Karpas-422 (cell line): Measurements from ENCODE around the gene OR8H1. TPM values are rescaled to one million over a fixed set of nuclear protein-coding genes. Genes with fewer than 3 reads are reported as not detected.

ENCODE experiments used
- DNase-seq: peaks from one replicate; pipeline ENCODE4 v3.0.0-alpha.2; 2015
- H2AFZ ChIP-seq: fragments of 200-600 bp; sonication (generic); 2 replicates; pipeline ENCODE4 v1.6.1; 2014; ENCODE audit warnings: antibody characterized with exemption, low read length, mixed read lengths
- H3K27ac ChIP-seq: fragments of 200-600 bp; sonication (generic); 2 replicates; pipeline ENCODE4 v1.5.1; 2014; ENCODE audit warnings: mild to moderate bottlenecking, low read length, moderate library complexity
- H3K27me3 ChIP-seq: fragments of 200-600 bp; sonication (generic); 2 replicates; pipeline ENCODE4 v1.6.1; 2014; ENCODE audit warnings: low read length, mixed read lengths
- H3K36me3 ChIP-seq: fragments of 200-600 bp; sonication (generic); 2 replicates; pipeline ENCODE4 v1.6.1; 2014; ENCODE audit warnings: low read length, mixed read lengths; ENCODE audit not compliant: insufficient read depth
- H3K4me1 ChIP-seq: fragments of 200-600 bp; sonication (generic); 2 replicates; pipeline ENCODE4 v1.6.1; 2014; ENCODE audit warnings: mild to moderate bottlenecking, low read length, mixed read lengths
- H3K4me2 ChIP-seq: fragments of 200-600 bp; sonication (generic); 2 replicates; pipeline ENCODE4 v1.6.1; 2014; ENCODE audit warnings: low read length, low read depth, mild to moderate bottlenecking; ENCODE audit not compliant: poor library complexity, severe bottlenecking
- H3K4me3 ChIP-seq: fragments of 200-600 bp; sonication (generic); 2 replicates; pipeline ENCODE4 v1.5.1; 2014; ENCODE audit warnings: mild to moderate bottlenecking, antibody characterized with exemption, low read length, mixed read lengths
- H3K79me2 ChIP-seq: fragments of 200-600 bp; sonication (generic); 2 replicates; pipeline ENCODE4 v1.6.1; 2014; ENCODE audit warnings: mild to moderate bottlenecking, low read length, mixed read lengths
- H3K9ac ChIP-seq: fragments of 200-600 bp; sonication (generic); 2 replicates; pipeline ENCODE4 v1.6.0; 2014; ENCODE audit warnings: low read length
- H3K9me2 ChIP-seq: fragments of 200-600 bp; sonication (generic), shearing (Covaris generic); replicated peaks from 2 replicates; pipeline ENCODE4 v1.6.0; 2014; ENCODE audit warnings: mild to moderate bottlenecking, low read length, moderate library complexity; ENCODE audit not compliant: insufficient read depth
- H3K9me3 ChIP-seq: fragments of 300-700, 200-600 bp; sonication (generic); 2 replicates; pipeline ENCODE4 v1.6.1; 2014; ENCODE audit warnings: low read length, mixed read lengths
- H4K20me1 ChIP-seq: fragments of 200-600 bp; sonication (generic); 2 replicates; pipeline ENCODE4 v1.6.1; 2014; ENCODE audit warnings: mild to moderate bottlenecking, antibody characterized with exemption, low read length, low read depth; ENCODE audit not compliant: insufficient read depth
- total RNA-seq: library from RNA; depleted of rRNA; stranded (reverse); fragments of >200 nt; shearing (Covaris generic); gene quantifications from 2 replicates; pipeline ENCODE4 v1.2.3, GENCODE V29; 2014; ENCODE audit warnings: low replicate concordance; rRNA removed

OR8H1 gene
- total RNA-seq = not detected in 2 replicates

DNA sequence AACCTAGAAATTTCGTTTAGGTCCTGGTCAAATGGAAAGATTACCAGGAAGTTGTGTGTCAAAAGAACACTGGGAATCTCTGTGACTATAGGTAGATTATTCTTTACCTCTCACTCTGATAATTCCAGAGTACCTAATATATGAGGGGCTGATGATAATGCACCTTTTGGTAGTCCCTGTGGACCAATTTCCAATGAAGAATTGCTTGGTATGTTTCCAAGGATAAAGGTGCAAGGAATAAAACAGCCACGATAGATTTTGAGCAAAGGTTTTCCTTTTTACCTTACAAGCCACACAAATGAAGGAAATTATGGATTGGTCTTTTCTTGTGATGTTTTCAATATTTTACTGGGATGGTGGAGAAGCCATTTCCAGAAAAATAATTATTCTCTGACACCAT is at the start of gene OR8H1:
OR8H1 (minus strand) TSS at position 101 of the 400 bp plus-strand sequence. CDS start 1,192 bp downstream, outside the sequence.
- Histone ChIP-seq H3K79me2 (no peaks in the 10 kb centered on the region), H3K27me3 (no peaks in the 10 kb centered on the region), H3K9me3 (peaks cover 3% of the 10 kb centered on the region; the same call in 1 of the 2 replicates), H3K9ac (no peak within 1 kb of the TSS), H3K4me2 (no peak within 1 kb of the TSS), H3K9me2 (0 out of 2 replicates have a peak, but pooled peaks cover 2% of the 10 kb centered on the region), H3K4me3 (no peak within 1 kb of the TSS), H4K20me1 (no peaks in the 10 kb centered on the region), H2AFZ (no peak within 1 kb of the TSS), H3K36me3 (no peaks in the 10 kb centered on the region), H3K27ac (no peak within 1 kb of the TSS), H3K4me1 (no peaks in the 10 kb centered on the region)
- DNase-seq = no peak

- Histone ChIP-seq H3K4me2 (no peak overlapping the region), H3K27ac (no peak overlapping the region), H3K79me2 (no peaks in the 10 kb centered on the region), H3K9me3 (peaks cover 43% of the 10 kb centered on the region), H4K20me1 (no peaks in the 10 kb centered on the region), H3K36me3 (no peaks in the 10 kb centered on the region), H3K9ac (no peak overlapping the region), H3K4me3 (no peak overlapping the region), H3K9me2 (no peaks in the 10 kb centered on the region), H2AFZ (no peak overlapping the region), H3K27me3 (no peaks in the 10 kb centered on the region), H3K4me1 (no peaks in the 10 kb centered on the region)
- no peak for DNase-seq
Observed at GRCh38 chr11:56340289-56340688, 48.2 kb upstream of the OR8H1 start.

GRCh38 chr11:56333156-56333555 is 41.1 kb upstream of the OR8H1 start:
- H4K20me1 ChIP-seq = no peaks in the 10 kb centered on the region
- H3K27me3 ChIP-seq = no peaks in the 10 kb centered on the region
- H3K9me2 ChIP-seq = no peaks in the 10 kb centered on the region
- H2AFZ ChIP-seq = no peak overlapping the region
- H3K4me1 ChIP-seq = no peaks in the 10 kb centered on the region
- no peak overlapping the region for H3K9ac ChIP-seq
- no peak overlapping the region for H3K4me2 ChIP-seq
- no peak for DNase-seq
- H3K79me2 ChIP-seq = no peaks in the 10 kb centered on the region
- no peak overlapping the region for H3K4me3 ChIP-seq
- no peaks in the 10 kb centered on the region for H3K36me3 ChIP-seq
- H3K27ac ChIP-seq = no peak overlapping the region
- H3K9me3 ChIP-seq = peaks cover 21% of the 10 kb centered on the region

- H3K4me1 ChIP-seq = no peaks in the 10 kb centered on the region
- no peaks in the 10 kb centered on the region for H3K9me2 ChIP-seq
- no peaks in the 10 kb centered on the region for H3K79me2 ChIP-seq
- peaks cover 15% of the 10 kb centered on the region for H3K9me3 ChIP-seq
- no peak overlapping the region for H3K9ac ChIP-seq
- H2AFZ ChIP-seq = no peak overlapping the region
- DNase-seq = no peak
- no peaks in the 10 kb centered on the region for H3K27me3 ChIP-seq
- H3K27ac ChIP-seq = no peak overlapping the region
- no peak overlapping the region for H3K4me3 ChIP-seq
- no peaks in the 10 kb centered on the region for H4K20me1 ChIP-seq
- no peak overlapping the region for H3K4me2 ChIP-seq
- H3K36me3 ChIP-seq = no peaks in the 10 kb centered on the region
Observed at GRCh38 chr11:56331861-56332491, 39.9 kb upstream of the OR8H1 start.

- H3K4me2 ChIP-seq = no peak within 1 kb of the TSS
- H3K4me1 ChIP-seq = no peaks in the 10 kb centered on the region
- H3K36me3 ChIP-seq = no peaks in the 10 kb centered on the region
- no peak within 1 kb of the TSS for H3K27ac ChIP-seq
- DNase-seq = no peak
- H3K27me3 ChIP-seq = no peaks in the 10 kb centered on the region
- H3K4me3 ChIP-seq = no peak within 1 kb of the TSS
- H3K79me2 ChIP-seq = no peaks in the 10 kb centered on the region
- no peaks in the 10 kb centered on the region for H4K20me1 ChIP-seq
- peaks cover 19% of the 10 kb centered on the region for H3K9me3 ChIP-seq
- H2AFZ ChIP-seq = no peak within 1 kb of the TSS
- no peak within 1 kb of the TSS for H3K9ac ChIP-seq
- no peaks in the 10 kb centered on the region for H3K9me2 ChIP-seq
Observed at GRCh38 chr11:56314844-56315243, 22.8 kb upstream of the OR8H1 start, which contains the start of gene OR8K3. TSS of gene OR8K3 (plus strand) at chr11:56315144. CDS start at chr11:56318307, 3,163 bp downstream.

- no peaks in the 10 kb centered on the region for H3K36me3 ChIP-seq
- no peak for DNase-seq
- H3K4me1 ChIP-seq = no peaks in the 10 kb centered on the region
- no peaks in the 10 kb centered on the region for H3K79me2 ChIP-seq
- H3K9ac ChIP-seq = no peak overlapping the region
- H3K27ac ChIP-seq = no peak overlapping the region
- H3K27me3 ChIP-seq = no peaks in the 10 kb centered on the region
- no peak overlapping the region for H3K4me2 ChIP-seq
- H3K9me2 ChIP-seq = no peaks in the 10 kb centered on the region
- no peaks in the 10 kb centered on the region for H4K20me1 ChIP-seq
- peaks cover 37% of the 10 kb centered on the region for H3K9me3 ChIP-seq
- H3K4me3 ChIP-seq = no peak overlapping the region
- no peak overlapping the region for H2AFZ ChIP-seq
Observed at GRCh38 chr11:56307836-56308235, 15.8 kb upstream of the OR8H1 start.

DNA sequence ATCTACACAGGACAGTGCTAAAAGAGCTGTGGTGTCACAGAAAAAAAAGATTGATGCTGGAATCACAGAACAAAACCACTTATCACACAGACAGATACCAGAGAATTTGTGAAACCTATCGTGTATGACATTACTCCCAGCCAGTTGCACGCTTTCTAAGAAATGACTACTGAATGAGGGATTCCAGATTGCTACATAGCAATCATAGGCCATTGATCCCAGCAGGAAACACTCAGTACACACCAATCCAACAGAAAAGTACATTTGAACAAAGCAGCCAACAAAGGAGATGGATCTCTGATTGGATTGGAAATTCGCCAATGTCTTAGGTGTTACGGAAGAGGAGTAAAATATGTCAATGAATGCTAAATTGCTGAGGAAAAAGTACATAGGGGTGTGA is 4.8 kb upstream of the OR8H1 start:
- Histone ChIP-seq H3K27me3 (no peaks in the 10 kb centered on the region), H3K9ac (no peak overlapping the region), H3K4me2 (no peak overlapping the region), H3K9me2 (no peaks in the 10 kb centered on the region), H2AFZ (0 out of 2 replicates have a peak overlapping the region, but pooled peaks have one; percentile 28), H3K36me3 (no peaks in the 10 kb centered on the region), H3K4me3 (no peak overlapping the region), H3K9me3 (peaks cover 13% of the 10 kb centered on the region; the same call in 1 of the 2 replicates), H4K20me1 (no peaks in the 10 kb centered on the region), H3K79me2 (no peaks in the 10 kb centered on the region), H3K4me1 (no peaks in the 10 kb centered on the region), H3K27ac (no peak overlapping the region)
- no peak for DNase-seq

- Histone ChIP-seq H3K4me3 (no peak within 1 kb of the TSS), H3K9me2 (no peaks in the 10 kb centered on the region), H2AFZ (no peak within 1 kb of the TSS), H3K79me2 (no peaks in the 10 kb centered on the region), H3K27me3 (no peaks in the 10 kb centered on the region), H3K4me2 (no peak within 1 kb of the TSS), H4K20me1 (no peaks in the 10 kb centered on the region), H3K27ac (no peak within 1 kb of the TSS), H3K9me3 (peaks cover 13% of the 10 kb centered on the region), H3K9ac (no peak within 1 kb of the TSS), H3K36me3 (no peaks in the 10 kb centered on the region), H3K4me1 (no peaks in the 10 kb centered on the region)
- DNase-seq = no peak
Observed at GRCh38 chr11:56273854-56274253, 18.2 kb downstream of the OR8H1 start, which contains the start of gene OR5T1. TSS of gene OR5T1 (plus strand) at chr11:56274154. CDS start at chr11:56275639, 1,485 bp downstream.
